ENCODE results near the gene TEKT2.

The TEKT2 gene

DNA sequence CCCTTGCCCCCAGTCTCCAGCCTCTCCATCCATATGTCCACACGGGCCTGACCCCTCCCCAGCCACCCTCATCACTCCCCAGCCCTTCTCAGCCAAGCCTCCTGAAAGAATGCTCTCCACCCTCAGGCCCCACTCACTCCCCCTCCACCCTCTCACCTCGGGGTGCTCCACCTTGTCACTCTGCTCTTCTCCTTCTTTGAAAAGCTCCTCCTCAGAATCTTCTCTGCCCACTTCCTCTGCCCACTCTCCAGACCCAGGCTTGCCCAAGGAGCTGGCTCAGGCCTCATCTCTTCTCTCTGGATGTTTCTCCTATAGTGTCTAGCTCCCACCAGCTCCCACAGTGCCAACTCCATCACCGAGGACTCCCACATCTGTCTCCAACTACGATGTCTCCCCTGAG lies 27.3 kb downstream of the TEKT2 start:
- FAIRE-seq (no peak), DNase-seq (ENCODE audit: insufficient read length) (no peak)
- no peak for TF ChIP-seq TAF1 (IDR thresholded peaks at IDR 0.05; ENCODE audit: borderline replicate concordance, low read depth, low read length)
- no peak for TF ChIP-seq POLR2A (IDR thresholded peaks at IDR 0.05; ENCODE audit: low read depth, low read length)
- no peak for TF ChIP-seq POLR2AphosphoS5 (IDR thresholded peaks at IDR 0.05; ENCODE audit: low read depth, low read length)

DNA sequence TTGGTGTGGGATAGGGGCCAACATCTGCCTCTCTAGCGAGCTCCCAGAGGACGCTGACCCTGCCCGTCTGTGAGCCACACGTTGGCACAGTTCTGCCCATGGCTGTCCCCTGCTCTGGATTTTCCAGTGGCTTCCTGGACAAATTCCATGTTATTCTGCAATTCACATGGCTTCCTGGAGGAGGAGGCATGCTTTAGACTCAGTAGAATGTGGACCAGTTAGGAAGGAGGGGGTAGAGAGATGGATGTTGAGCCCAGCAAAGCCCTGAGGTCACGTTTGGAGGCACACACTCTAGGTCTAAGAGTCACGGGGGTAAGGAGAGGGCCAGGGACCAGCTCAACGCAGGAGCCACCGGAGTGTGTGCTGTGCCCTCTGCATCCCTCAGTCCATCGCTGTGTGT lies 28.9 kb downstream of the TEKT2 start:
- no peak for DNase-seq (ENCODE audit: insufficient read length)
- FAIRE-seq: no peak
- TF ChIP-seq TAF1 (IDR thresholded peaks at IDR 0.05; ENCODE audit: borderline replicate concordance, low read depth, low read length) (no peak), POLR2A (IDR thresholded peaks at IDR 0.05; ENCODE audit: low read depth, low read length) (no peak), POLR2AphosphoS5 (IDR thresholded peaks at IDR 0.05; ENCODE audit: low read depth, low read length) (no peak)

DNA sequence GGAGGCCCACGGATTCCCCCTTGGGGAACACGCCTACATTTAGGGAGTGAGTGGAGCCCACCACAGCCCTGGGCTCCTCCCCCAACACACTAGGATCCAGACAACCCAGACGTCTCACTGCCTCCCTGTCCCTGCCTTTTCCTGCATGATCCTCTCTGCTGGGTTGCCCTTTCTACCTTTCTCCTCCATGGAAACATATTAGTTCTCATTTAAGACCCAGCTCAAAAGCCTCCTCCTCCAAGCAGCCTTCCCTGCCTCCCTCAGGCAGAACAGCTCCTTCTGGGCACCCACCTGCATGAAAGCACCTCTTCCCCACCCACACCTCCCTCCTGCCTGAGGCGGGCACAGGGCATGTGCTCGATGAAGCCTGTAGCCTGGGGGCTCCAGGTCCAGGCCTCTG lies 30.5 kb downstream of the TEKT2 start:
- TF ChIP-seq TAF1 (IDR thresholded peaks at IDR 0.05; ENCODE audit: borderline replicate concordance, low read depth, low read length) (no peak), POLR2A (IDR thresholded peaks at IDR 0.05; ENCODE audit: low read depth, low read length) (no peak), POLR2AphosphoS5 (IDR thresholded peaks at IDR 0.05; ENCODE audit: low read depth, low read length) (no peak)
- no peak for FAIRE-seq
- DNase-seq (ENCODE audit: insufficient read length): no peak

DNA sequence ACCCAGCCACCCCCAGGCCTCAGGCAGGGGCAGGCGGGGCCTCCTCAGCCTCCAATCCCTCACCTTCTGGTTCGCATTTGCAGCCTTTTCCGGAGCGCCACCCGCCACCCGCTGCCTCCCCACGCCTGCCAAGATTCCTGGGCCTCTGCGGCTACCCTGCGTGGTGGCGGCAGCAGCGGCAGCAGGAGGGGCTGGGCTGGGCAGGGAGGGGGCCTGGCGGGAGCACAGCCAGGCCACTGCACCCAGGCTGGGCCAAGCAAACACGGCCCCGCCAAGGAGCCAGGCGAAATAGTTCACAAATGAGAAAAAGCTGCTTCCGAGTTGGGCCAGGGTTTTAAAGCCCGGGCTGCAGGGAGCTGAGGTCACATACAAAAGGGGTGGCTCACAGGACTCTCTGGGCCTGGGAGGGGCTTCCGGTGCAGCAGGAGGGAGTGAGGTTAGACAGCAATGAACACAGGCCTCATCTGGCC lies 31.3 kb downstream of the TEKT2 start:
- DNase-seq (ENCODE audit: insufficient read length) (no peak), FAIRE-seq (no peak)
- TF ChIP-seq TAF1 (IDR thresholded peaks at IDR 0.05; ENCODE audit: borderline replicate concordance, low read depth, low read length) (no peak), POLR2AphosphoS5 (IDR thresholded peaks at IDR 0.05; ENCODE audit: low read depth, low read length) (no peak), POLR2A (IDR thresholded peaks at IDR 0.05; ENCODE audit: low read depth, low read length) (no peak)

DNA sequence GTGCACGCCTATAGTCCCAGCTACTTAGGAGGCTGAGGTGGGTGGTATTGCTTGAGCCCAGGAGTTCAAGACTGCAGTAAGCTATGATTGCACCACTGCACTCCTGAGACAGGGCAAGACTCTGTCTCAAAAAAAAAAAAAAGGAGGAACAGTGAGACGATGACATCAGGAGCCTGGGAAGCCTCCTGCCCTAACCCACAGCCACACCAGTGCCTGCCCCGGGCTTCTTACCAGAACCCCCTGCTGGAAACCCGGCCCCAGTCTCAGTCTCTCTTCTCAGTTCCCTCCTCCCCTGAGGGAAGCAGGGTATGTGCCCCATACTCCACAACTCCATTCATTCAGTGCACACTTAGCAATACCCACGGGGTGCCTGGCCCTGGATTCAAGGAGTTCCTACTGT lies 32.0 kb downstream of the TEKT2 start:
- no peak for DNase-seq (ENCODE audit: insufficient read length)
- no peak for FAIRE-seq
- TF ChIP-seq TAF1 (IDR thresholded peaks at IDR 0.05; ENCODE audit: borderline replicate concordance, low read depth, low read length): no peak
- no peak for TF ChIP-seq POLR2AphosphoS5 (IDR thresholded peaks at IDR 0.05; ENCODE audit: low read depth, low read length)
- TF ChIP-seq POLR2A (IDR thresholded peaks at IDR 0.05; ENCODE audit: low read depth, low read length): no peak

DNA sequence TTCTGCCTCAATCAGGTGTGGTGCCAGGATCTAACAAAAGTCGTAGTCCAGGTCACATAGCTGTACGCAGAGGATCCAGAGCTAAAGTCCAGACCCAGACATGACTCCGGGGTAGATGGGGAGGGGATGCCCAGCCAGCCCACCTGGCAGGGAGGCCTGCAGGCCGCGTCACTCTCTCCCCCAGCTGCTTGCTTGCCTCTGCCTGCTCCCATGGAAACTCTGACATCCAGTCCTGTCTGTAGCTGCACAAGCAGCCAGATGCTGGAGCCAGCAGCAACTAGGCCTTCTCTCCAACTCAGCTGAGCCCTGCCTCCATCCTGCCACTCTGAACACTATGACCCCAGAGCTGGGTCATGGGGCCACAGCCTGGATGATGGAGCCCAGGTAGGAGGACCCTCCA lies 33.0 kb downstream of the TEKT2 start:
- DNase-seq (ENCODE audit: insufficient read length): no peak
- no peak for FAIRE-seq
- TF ChIP-seq POLR2A (IDR thresholded peaks at IDR 0.05; ENCODE audit: low read depth, low read length): no peak
- no peak for TF ChIP-seq POLR2AphosphoS5 (IDR thresholded peaks at IDR 0.05; ENCODE audit: low read depth, low read length)
- TF ChIP-seq TAF1 (IDR thresholded peaks at IDR 0.05; ENCODE audit: borderline replicate concordance, low read depth, low read length): no peak

DNA sequence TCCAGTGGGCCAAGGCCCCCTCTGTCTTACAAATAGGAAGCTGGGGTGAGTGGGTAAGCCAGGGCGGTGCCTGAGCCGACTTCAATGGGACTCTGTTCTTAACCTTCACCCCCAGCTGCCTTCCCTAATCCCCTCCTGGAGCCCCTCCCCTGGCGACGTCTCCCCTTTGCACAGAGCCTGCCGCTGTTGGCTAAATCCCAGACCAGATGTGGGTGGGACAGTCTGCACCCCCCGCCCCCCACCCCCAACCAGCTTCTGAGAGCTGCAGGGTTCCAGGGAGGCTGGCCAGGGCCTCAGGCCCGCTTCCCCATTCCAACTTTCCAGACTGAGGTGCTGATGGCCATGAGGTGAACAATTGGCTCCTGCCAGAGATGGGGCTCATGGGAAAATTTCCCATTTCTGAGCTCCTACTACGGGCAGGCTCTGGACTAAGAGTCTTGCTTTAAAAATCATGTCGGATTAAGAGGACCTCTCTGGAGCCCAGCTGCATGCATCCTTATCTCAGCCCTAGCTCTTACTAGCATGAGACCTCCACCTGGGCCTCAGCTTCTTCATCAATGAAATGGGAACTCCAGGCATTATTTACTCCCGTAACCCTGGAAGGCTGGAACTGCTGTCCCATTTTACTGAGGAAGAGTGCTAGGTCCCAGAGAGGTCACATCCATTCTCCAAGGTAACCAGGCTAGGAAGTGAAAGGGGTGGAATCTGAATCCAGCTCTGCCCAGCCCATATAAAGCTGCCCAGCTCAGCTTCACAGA lies 34.7 kb downstream of the TEKT2 start:
- DNase-seq (ENCODE audit: insufficient read length): no peak
- TF ChIP-seq POLR2A (IDR thresholded peaks at IDR 0.05; ENCODE audit: low read depth, low read length) (no peak), POLR2AphosphoS5 (IDR thresholded peaks at IDR 0.05; ENCODE audit: low read depth, low read length) (no peak), TAF1 (IDR thresholded peaks at IDR 0.05; ENCODE audit: borderline replicate concordance, low read depth, low read length) (no peak)
- FAIRE-seq: no peak

DNA sequence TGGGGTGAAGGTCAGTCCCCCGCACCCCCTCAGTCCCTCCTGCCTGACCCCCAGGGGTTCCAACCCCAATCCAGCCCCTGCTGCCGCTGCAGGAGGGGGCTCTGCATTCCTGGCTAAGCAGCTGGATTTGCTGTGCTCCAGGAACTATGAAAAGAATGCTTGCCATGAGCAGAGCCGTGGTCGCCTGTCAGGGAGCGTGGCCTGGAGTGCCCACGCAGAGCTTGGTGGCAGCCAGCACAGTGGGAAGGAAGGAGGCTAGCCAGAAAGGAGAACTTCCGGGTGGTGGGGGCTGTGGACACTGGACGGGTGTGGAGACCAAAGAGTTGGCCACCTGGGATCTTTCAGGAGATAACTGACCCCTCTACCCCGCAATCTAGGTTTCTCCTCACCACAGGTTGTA lies 35.6 kb downstream of the TEKT2 start:
- no peak for TF ChIP-seq POLR2AphosphoS5 (IDR thresholded peaks at IDR 0.05; ENCODE audit: low read depth, low read length)
- DNase-seq (ENCODE audit: insufficient read length): no peak
- FAIRE-seq: no peak

DNA sequence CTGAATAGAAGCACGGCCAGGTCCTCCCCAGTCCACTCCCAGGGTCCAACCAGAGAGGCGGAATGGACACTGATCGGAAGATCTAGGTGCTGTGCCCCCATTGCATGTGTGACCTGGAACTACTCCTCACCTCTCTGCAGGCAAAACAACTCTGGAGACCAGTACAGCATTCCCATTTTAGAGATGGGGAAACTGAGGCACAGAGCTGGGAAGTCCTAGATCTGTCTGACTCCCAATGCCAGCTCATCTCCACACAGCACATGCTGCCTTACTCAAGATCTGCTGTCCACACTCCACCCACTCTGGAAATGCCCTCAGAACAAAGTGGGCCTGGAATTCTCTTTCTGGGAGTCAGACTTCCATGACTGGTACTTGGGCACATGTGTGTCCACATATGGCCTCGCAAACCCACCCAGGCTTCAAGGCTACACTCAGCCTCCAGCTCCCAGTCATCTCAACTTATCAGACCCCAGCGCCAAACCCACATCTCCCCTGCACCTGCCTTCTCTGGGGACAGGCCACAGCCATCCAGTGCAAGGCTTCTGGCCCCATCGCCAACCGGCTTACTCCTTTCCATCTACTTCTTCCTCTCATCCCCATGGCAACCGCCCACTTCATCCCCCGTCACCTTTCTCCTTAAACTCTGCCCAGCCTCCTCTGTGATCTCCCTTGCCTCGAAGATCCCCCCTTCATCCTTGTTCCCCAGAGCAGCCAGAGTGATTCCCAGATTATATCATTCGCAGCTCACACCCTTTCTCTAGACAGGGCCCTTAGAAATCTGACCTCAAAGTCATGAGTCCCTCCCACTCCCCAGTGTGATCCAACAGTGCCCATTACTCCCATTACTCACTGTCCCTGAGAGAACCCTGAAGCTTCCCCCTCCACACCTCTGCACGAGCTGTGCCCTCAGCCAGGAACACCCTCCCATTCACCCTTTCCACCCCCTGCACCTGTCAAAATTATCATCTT lies 38.5 kb downstream of the TEKT2 start:
- DNase-seq (ENCODE audit: insufficient read length): no peak
- TF ChIP-seq POLR2AphosphoS5 (IDR thresholded peaks at IDR 0.05; ENCODE audit: low read depth, low read length): no peak
- TF ChIP-seq TAF1 (IDR thresholded peaks at IDR 0.05; ENCODE audit: borderline replicate concordance, low read depth, low read length): no peak
- TF ChIP-seq POLR2A (IDR thresholded peaks at IDR 0.05; ENCODE audit: low read depth, low read length): no peak
- no peak for FAIRE-seq

DNA sequence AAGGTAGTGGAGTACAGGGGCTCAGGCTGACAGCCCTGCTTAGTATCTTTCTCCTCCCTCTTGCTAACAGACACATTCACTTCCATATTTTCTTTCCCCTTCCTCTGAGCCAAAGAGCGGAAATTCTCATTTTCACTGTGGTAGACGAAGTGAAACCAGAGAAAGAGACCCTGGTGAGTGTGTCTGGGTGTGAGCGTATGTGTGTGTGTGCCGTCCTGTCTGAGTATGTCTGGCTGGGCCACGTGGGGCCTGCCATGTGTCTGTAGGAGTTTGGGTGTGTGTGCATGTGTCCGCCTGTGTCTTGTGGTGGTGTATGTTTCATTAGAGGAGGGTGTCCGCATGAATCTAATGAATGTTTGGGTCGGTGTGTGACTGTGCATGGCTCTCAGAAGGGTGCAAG lies 39.5 kb downstream of the TEKT2 start:
- DNase-seq (ENCODE audit: insufficient read length) (no peak), FAIRE-seq (peak; percentile 83)
- no peak for TF ChIP-seq POLR2AphosphoS5 (IDR thresholded peaks at IDR 0.05; ENCODE audit: low read depth, low read length)
- no peak for TF ChIP-seq POLR2A (IDR thresholded peaks at IDR 0.05; ENCODE audit: low read depth, low read length)
- no peak for TF ChIP-seq TAF1 (IDR thresholded peaks at IDR 0.05; ENCODE audit: borderline replicate concordance, low read depth, low read length)

DNA sequence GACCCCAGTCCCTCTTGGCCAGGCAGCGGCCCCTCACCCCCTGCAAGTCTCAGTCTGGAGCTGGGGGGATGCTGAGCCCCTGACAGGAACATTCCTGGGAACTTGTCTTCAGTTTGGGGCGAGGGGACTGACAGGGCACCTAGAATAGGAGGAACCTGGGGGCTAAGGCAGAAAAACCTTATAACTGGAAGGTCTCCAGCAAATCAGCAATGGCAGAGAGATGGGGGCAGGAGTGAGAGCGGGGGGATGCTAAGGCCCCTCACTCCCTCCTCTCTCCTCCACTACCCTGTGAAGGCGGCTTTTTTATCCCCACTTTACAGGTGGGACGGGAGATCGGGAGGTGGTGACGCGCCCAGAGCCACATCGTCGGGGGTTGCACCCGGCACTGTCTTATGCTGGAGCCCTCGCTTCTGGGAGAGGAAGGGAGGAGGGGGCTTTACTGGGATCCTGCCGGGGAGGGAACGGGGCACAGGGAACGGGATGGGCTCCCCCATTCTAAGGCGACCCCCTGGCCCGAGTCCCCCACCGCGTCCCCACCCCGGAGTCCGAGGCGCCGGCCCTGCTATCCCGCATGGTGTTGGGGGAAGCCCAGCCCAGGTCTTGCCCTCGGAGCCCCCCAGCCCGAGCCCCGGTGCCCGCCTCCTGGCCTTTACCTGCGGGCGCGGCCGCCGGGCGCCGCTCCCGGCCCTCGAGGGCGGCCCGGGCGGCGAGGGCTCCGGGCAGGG lies 40.7 kb downstream of the TEKT2 start:
- FAIRE-seq (no peak), DNase-seq (ENCODE audit: insufficient read length) (no peak)
- TF ChIP-seq TAF1 (IDR thresholded peaks at IDR 0.05; ENCODE audit: borderline replicate concordance, low read depth, low read length): no peak
- TF ChIP-seq POLR2A (IDR thresholded peaks at IDR 0.05; ENCODE audit: low read depth, low read length): no peak
- TF ChIP-seq POLR2AphosphoS5 (IDR thresholded peaks at IDR 0.05; ENCODE audit: low read depth, low read length): no peak

Measured in GM12892 (cell line).